Measurements from ENCODE around the gene CDYL.
A peak's percentile ranks its signal among the peaks of the same experiment; 100 is the strongest.
"Not testable (repeated sequence)": the region's sequence is repeated elsewhere in the genome, so short reads cannot be mapped to it uniquely, and the experiment has no call there.

The CDYL gene

GRCh38 chr6:4969609-4970285 lies 193.5 kb downstream of the CDYL start:
- DNase-seq: no peak

- DNase-seq: no peak
Measured at GRCh38 chr6:4970739-4971395, 194.7 kb downstream of the CDYL start.

- DNase-seq: no peak
Measured at GRCh38 chr6:4971851-4972250, 195.6 kb downstream of the CDYL start.

DNA sequence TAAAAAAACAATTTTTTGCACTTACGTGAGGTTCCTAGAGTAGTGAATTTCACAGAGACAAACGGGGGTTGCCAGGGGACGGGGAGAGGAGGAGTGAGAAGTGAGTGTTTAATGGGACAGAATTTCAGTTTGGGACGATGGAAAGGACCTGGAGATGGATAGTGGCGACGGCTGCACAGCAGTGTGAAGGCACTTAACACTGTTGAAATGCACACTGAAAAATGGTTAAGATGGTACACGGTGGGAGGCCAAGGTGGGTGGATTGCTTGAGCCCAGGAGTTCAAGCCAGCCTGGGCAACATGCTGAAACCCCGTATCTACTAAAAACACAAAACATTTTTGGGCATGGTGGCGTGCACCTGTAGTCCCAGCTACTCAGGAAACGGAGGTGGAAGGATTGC lies 196.2 kb downstream of the CDYL start:
- no peak for DNase-seq

DNA sequence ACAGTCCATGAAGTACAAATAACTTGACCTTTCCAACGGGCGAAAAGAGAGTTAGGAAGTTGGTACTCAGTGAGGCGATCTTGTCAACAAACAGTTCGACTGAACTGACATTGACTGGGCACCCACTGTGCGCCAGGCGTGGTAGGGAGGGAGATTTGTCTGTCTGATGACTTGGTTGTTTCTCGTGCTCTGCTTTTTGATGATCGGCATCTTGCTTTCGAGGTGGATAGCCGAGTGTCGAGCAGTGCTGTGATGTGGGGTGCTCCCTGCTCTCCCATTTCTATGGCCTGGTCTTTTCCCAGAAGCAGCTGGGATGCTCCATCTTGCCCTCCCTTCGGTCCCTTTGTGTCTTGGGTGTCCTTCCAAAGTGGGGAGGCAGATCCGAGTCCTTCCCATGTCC lies 197.2 kb downstream of the CDYL start:
- DNase-seq: no peak

DNA sequence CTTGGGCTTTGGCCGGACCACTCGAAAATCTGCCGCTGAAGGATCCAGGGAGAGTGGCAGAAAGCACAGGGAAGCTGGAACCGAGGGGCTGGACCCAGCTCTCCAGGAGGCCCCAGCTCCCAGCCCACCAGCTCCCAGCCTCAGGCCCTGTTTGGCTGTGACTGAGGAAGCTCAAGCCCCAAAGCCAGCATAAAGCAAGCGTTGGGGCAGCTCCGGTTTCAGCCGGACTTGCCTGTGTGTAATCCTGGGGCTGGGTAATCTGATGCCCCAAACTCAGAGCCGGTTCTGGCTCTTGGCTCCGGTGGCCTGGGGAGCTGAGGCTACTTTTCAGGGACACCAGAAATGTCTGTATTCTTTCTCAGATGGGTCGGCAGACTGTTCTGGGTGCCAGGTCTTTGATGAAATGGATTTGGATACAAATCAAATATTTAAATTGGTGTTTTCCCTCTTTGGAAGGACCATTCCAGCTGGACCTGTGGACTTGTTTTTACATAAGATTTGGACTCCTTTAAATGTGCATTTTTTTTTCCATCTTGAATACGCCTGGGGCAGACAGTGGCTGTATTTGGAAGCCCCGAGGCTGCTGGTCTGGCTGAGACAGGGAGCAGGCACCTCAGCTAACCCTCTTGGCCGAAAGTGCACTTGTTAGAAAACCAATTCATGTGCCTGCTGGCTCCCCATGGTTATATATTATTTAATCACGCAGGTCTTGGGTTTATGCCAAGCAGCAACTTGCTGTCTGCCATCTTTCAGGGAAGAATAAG lies 198.0 kb downstream of the CDYL start:
- DNase-seq: no peak

DNA sequence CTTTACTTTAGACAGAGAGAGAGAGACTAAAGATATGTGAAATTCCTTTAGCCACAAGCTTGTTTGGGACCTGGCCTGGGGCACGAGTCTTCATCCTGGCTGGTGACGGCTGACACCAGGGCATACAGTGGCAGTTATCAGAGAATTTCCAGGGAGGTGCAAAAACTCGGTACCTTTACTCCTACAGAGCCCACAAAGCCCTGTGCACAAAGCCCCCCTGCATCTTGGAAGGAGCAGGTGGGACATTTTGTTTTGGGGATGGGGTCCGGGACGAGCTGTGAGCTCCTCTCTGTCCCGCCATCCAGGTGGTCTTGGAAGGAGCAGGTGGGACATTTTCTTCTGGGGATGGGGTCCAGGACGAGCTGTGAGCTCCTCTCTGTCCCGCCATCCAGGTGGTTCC lies 198.8 kb downstream of the CDYL start:
- DNase-seq: no peak

- DNase-seq: no peak
Measured at GRCh38 chr6:4975506-4975905, 199.3 kb downstream of the CDYL start.

GRCh38 chr6:4977468-4977867 lies 201.3 kb downstream of the CDYL start:
- DNase-seq: no peak

- DNase-seq: no peak
Measured at GRCh38 chr6:4979426-4979825, 203.2 kb downstream of the CDYL start.

- no peak for DNase-seq
Measured at GRCh38 chr6:4981761-4982160, 205.6 kb downstream of the CDYL start.

GRCh38 chr6:4983322-4983721 lies 207.1 kb downstream of the CDYL start:
- DNase-seq: no peak

DNA sequence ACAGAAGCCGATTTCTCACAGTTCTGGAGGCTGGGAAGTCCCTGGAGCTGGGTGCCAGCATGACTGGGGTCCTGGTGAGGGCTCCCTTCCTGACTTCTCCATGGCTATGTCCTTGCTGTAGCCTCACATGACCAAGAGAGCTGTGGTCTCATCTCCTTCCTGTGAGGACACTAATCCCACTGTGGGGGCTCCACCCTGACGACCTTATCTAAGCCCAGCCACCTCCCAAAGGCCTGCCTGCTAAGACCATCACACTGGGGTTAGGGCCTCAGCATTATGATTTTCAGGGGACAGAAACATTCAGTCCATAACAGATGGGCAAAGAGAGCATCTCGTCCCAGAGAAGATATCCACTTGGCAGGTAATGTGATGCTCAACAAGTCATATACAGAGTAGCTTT lies 210.8 kb downstream of the CDYL start:
- DNase-seq: no peak

DNA sequence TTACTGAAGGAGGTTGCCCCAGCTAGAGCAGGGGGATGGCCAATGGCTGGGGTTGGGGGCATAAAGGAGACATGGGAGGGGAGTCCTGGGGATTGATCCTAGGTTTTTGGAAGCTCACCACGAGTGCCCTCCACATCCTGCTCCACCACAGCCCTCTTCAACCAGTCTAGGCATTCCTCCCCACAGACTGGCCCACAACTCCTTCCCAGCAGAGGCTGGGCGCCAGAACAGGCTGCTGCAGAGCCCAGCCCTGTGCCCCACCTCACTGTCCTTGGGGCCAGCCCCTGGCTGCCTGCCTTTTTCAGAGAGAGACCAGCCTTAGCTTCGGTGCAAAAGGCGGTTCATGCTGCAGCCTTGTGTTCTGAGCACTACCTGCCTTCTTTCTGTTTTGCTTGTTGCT lies 211.2 kb downstream of the CDYL start:
- no peak for DNase-seq

DNA sequence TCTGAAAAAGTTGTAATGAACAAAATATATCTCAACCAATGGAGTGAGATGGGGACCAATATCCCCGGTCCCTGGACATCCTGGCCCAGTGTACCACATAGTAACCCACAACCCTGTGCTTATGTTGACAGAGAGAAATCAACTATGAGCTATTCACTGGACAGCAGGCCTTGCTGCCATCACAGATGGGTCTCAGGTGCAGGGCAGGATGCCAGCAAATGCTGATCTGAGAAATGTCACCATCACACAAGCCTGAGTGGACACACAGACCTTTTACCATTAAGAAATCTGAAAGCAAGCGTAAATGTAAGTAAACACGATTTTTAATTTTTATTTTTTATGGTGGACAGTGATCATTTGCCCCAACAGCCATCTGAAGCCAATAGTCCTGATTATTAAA lies 218.5 kb downstream of the CDYL start:
- DNase-seq: no peak

- DNase-seq: no peak
Measured at GRCh38 chr6:4997862-4998261, 221.7 kb downstream of the CDYL start.

GRCh38 chr6:4999586-4999985 lies 223.4 kb downstream of the CDYL start:
- no peak for DNase-seq

GRCh38 chr6:5003604-5004372 lies 227.6 kb downstream of the CDYL start, which contains the start of gene RPP40:
RPP40 (minus strand) TSS chr6:5004037; CDS start chr6:5004002, 35 bp downstream.
- peak; percentile 98 for DNase-seq

- no peak for DNase-seq
Measured at GRCh38 chr6:5004373-5005037, 228.3 kb downstream of the CDYL start.

DNA sequence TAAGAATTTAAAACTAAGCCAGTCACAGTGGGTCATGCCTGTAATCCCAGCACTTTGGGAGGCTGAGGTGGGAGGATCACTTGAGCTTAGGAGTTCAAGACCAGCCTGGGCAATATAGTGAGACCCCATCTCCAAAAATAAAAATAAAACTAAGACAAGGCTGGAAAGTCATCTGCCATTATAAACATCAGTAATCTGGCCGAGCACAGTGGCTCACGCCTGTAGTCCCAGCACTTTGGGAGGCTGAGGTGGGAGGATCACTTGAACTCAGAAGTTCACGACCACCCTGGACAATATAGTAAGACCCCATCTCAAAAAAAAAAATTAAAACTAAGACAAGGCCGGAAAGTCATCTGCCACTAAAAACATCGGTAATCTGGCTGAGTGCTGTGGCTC lies 228.8 kb downstream of the CDYL start:
- DNase-seq: not testable (repeated sequence)

Data from CD4-positive, alpha-beta T cell treated with Interleukin-21 for 1 hour (primary cell).